Liver (tissue), 9 donors: ENCODE measurements around the gene SEMA5A. TPM values are rescaled to one million over a fixed set of nuclear protein-coding genes. Genes with fewer than 3 reads are reported as not detected.

Source experiments
- DNase-seq: peaks from one replicate; pipeline ENCODE4 v3.0.0-alpha.2; 2017; ENCODE audit warnings: low spot score
- H3K27ac ChIP-seq, 2 donors: one replicate each; pipeline ENCODE4 v1.7.0; 2013; ENCODE audit warnings: inconsistent platforms in 2 of 2, low read length in 2 of 2, control low read depth in 1 of 2, low read depth in 1 of 2, mild to moderate bottlenecking in 1 of 2
- H3K27me3 ChIP-seq, 4 donors: one replicate each; pipeline versions ENCODE4 v1.6.1 to v1.7.0; 2013; ENCODE audit warnings: low read length in 3 of 4, inconsistent platforms in 1 of 4, mild to moderate bottlenecking in 1 of 4, moderate library complexity in 1 of 4; ENCODE audit not compliant: control insufficient read depth in 4 of 4, insufficient read depth in 4 of 4
- H3K36me3 ChIP-seq, 4 donors: one replicate each; pipeline versions ENCODE4 v1.6.1 to v1.7.0; 2013; ENCODE audit warnings: low read length in 3 of 4, mild to moderate bottlenecking in 3 of 4, low read depth in 1 of 4, moderate library complexity in 1 of 4; ENCODE audit not compliant: control insufficient read depth in 4 of 4, insufficient read depth in 3 of 4
- H3K4me1 ChIP-seq, 4 donors: one replicate each; pipeline versions ENCODE4 v1.6.1 to v1.7.0; 2013; ENCODE audit warnings: low read length in 3 of 4, mild to moderate bottlenecking in 3 of 4, moderate library complexity in 1 of 4; ENCODE audit not compliant: control insufficient read depth in 4 of 4, insufficient read depth in 4 of 4
- H3K4me3 ChIP-seq, 3 donors: one replicate each; pipeline versions ENCODE4 v1.6.1 to v1.7.0; 2013; ENCODE audit warnings: low read length in 3 of 3, control low read depth in 1 of 3, low read depth in 1 of 3, mild to moderate bottlenecking in 1 of 3
- H3K9ac ChIP-seq, 2 donors: one replicate each; pipeline ENCODE4 v1.7.0; 2013; ENCODE audit warnings: low read length in 2 of 2, mild to moderate bottlenecking in 2 of 2, moderate library complexity in 2 of 2, control low read depth in 1 of 2, low read depth in 1 of 2
- H3K9me3 ChIP-seq, 4 donors: one replicate each; pipeline versions ENCODE4 v1.6.1 to v1.7.0; 2013; ENCODE audit warnings: low read length in 3 of 4; ENCODE audit not compliant: control insufficient read depth in 4 of 4
- EGR1 ChIP-seq, 2 donors: IDR thresholded peaks; 2 replicates each; pipeline ENCODE4 v1.6.1; 2016 to 2018; ENCODE audit warnings: antibody characterized with exemption in 2 of 2, low read depth in 2 of 2
- FOXA1 ChIP-seq: IDR thresholded peaks from 2 replicates; pipeline ENCODE4 v1.6.1; 2016; ENCODE audit warnings: antibody characterized with exemption
- FOXA2 ChIP-seq: IDR thresholded peaks from 2 replicates; pipeline ENCODE4 v1.6.1; 2016; ENCODE audit warnings: antibody characterized with exemption
- GABPA ChIP-seq, 2 donors: IDR thresholded peaks in 1 of 2; conservative IDR thresholded peaks in 1 of 2; 2 replicates each; pipeline ENCODE4 v1.6.1; 2016; ENCODE audit warnings: antibody characterized with exemption in 2 of 2, mild to moderate bottlenecking in 1 of 2, moderate library complexity in 1 of 2
- HNF4A ChIP-seq, 2 donors: conservative IDR thresholded peaks; 2 replicates each; pipeline ENCODE4 v1.6.1; 2016; ENCODE audit warnings: antibody characterized with exemption in 2 of 2, mild to moderate bottlenecking in 2 of 2
- HNF4G ChIP-seq: IDR thresholded peaks from 2 replicates; pipeline ENCODE4 v1.6.1; 2016; ENCODE audit warnings: antibody characterized with exemption
- RAD21 ChIP-seq, 2 donors: IDR thresholded peaks; 2 replicates each; pipeline ENCODE4 v1.6.1; 2016; ENCODE audit warnings: antibody characterized with exemption in 2 of 2, mild to moderate bottlenecking in 2 of 2
- RXRA ChIP-seq, 2 donors: IDR thresholded peaks; 2 replicates each; pipeline ENCODE4 v1.6.1; 2017 to 2018; ENCODE audit warnings: antibody characterized with exemption in 2 of 2, mild to moderate bottlenecking in 1 of 2
- TAF1 ChIP-seq: conservative IDR thresholded peaks from 2 replicates; pipeline ENCODE4 v1.6.1; 2016; ENCODE audit warnings: antibody characterized with exemption, mild to moderate bottlenecking
- YY1 ChIP-seq: IDR thresholded peaks from 2 replicates; pipeline ENCODE4 v1.6.1; 2016; ENCODE audit warnings: antibody characterized with exemption, mild to moderate bottlenecking
- WGBS: extraction: QIAGEN DNeasy Blood & Tissue Kit; methylation state at CpG from one replicate; pipeline ENCODE4 v1.1.7; 2013; 5-methylcytosine and 5-hydroxymethylcytosine counted together
- polyA plus RNA-seq, 2 donors: library from polyadenylated mRNA; stranded (reverse) in 1 of 2; unstranded in 1 of 2; fragments of 200-250 nt in 1 of 2; fragments of >200 nt in 1 of 2; fragmentation: Nextera tagmentation in 1 of 2; extraction: Ambion mirVana in 1 of 2; gene quantifications; one replicate each; pipeline versions ENCODE4 v1.2.1 to v1.2.3, GENCODE V29; 2013 to 2015
- total RNA-seq, 2 donors: library from RNA; depleted of rRNA; stranded (reverse); fragments of >200 nt; gene quantifications; one replicate each; pipeline ENCODE4 v1.2.3, GENCODE V29; 2014
- TF ChIP-seq, protein P1 (sequence below): IDR thresholded peaks from 2 replicates; pipeline ENCODE4 v1.6.1; 2016; ENCODE audit warnings: antibody characterized with exemption
- TF ChIP-seq, protein P2 (sequence below): fragments of 150-350 bp; IDR thresholded peaks from 2 replicates; pipeline ENCODE4 v1.5.1; 2017; ENCODE audit warnings: improper control_type of control experiment, low read depth, low read length; ENCODE audit not compliant: missing input control
- TF ChIP-seq, protein P3 (sequence below): IDR thresholded peaks from 2 replicates; pipeline ENCODE4 v1.6.1; 2016; ENCODE audit warnings: antibody characterized with exemption
- TF ChIP-seq, protein P4 (sequence below): IDR thresholded peaks from 2 replicates; pipeline ENCODE4 v1.6.1; 2016; ENCODE audit warnings: antibody characterized with exemption
- TF ChIP-seq, protein P5 (sequence below): IDR thresholded peaks from 2 replicates; pipeline ENCODE4 v1.6.1; 2016; ENCODE audit warnings: antibody characterized with exemption, mild to moderate bottlenecking
- donor health status: healthy.
- donor health status: healthy.
- donor health status: healthy.
- donor health status: healthy.
- donor health status: healthy.

The SEMA5A gene
- total and polyA plus RNA-seq, 4 donors = 1.1 to 5.8 (median 3.2) TPM

DNA sequence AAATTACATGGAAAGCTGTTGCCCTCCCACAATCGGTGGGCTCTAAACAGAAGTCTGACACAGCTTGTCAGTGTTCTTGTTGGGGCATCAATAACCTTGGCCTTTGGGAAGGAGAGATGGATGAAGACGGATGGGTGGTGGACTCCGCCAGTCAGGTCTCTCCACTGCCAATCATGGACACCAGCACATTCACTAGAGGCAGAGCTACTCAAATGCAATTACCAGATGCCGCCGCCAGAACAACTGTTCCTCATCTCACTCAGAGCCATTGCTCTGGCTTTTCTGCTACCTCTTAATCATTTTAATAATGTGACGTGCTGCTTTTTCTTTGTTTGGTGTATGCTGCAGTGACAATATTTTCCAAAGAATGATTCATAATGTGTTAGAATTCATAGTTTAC is 27.9 kb upstream of the SEMA5A start (continued):
- TF ChIP-seq RXRA (IDR thresholded peaks at IDR 0.05) (no peak), HNF4G (no peak), RAD21 (IDR thresholded peaks at IDR 0.05) (no peak), EGR1 (IDR thresholded peaks at IDR 0.05; ENCODE audit: low read depth in 2 of 2) (no peak), HNF4A (conservative IDR thresholded peaks at IDR 0.05) (no peak)
- TF ChIP-seq, protein P1, sequence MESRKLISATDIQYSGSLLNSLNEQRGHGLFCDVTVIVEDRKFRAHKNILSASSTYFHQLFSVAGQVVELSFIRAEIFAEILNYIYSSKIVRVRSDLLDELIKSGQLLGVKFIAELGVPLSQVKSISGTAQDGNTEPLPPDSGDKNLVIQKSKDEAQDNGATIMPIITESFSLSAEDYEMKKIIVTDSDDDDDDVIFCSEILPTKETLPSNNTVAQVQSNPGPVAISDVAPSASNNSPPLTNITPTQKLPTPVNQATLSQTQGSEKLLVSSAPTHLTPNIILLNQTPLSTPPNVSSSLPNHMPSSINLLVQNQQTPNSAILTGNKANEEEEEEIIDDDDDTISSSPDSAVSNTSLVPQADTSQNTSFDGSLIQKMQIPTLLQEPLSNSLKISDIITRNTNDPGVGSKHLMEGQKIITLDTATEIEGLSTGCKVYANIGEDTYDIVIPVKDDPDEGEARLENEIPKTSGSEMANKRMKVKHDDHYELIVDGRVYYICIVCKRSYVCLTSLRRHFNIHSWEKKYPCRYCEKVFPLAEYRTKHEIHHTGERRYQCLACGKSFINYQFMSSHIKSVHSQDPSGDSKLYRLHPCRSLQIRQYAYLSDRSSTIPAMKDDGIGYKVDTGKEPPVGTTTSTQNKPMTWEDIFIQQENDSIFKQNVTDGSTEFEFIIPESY = no peak

DNA sequence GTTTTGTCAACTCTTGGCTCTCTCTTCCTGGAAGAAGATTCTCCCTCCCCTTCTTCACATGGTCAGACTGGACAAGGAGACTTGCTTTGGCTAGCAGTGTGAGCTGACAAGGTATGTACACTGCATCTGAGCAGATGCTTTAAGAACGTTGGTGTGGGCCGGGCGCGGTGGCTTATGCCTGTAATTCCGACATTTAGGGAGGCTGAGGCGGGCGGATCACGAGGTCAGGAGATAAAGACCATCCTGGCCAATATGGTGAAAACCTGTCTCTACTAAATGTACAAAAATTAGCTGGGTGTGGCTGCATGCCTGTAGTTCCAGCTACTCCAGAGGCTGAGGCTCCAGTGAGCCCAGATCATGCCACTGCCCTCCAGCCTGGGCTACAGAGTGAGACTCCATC is 26.4 kb upstream of the SEMA5A start:
- H3K9me3 ChIP-seq = no peaks in the 10 kb centered on the region
- H3K9ac ChIP-seq = no peak overlapping the region
- H3K36me3 ChIP-seq = no peaks in the 10 kb centered on the region
- no peak overlapping the region for H3K27ac ChIP-seq
- H3K4me1 ChIP-seq = no peaks in the 10 kb centered on the region
- TF ChIP-seq FOXA1 (no peak), EGR1 (IDR thresholded peaks at IDR 0.05; ENCODE audit: low read depth in 2 of 2) (no peak), RAD21 (IDR thresholded peaks at IDR 0.05) (no peak), YY1 (no peak)
- TF ChIP-seq, protein P2, sequence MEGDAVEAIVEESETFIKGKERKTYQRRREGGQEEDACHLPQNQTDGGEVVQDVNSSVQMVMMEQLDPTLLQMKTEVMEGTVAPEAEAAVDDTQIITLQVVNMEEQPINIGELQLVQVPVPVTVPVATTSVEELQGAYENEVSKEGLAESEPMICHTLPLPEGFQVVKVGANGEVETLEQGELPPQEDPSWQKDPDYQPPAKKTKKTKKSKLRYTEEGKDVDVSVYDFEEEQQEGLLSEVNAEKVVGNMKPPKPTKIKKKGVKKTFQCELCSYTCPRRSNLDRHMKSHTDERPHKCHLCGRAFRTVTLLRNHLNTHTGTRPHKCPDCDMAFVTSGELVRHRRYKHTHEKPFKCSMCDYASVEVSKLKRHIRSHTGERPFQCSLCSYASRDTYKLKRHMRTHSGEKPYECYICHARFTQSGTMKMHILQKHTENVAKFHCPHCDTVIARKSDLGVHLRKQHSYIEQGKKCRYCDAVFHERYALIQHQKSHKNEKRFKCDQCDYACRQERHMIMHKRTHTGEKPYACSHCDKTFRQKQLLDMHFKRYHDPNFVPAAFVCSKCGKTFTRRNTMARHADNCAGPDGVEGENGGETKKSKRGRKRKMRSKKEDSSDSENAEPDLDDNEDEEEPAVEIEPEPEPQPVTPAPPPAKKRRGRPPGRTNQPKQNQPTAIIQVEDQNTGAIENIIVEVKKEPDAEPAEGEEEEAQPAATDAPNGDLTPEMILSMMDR = no peak
- TF ChIP-seq, protein P3, sequence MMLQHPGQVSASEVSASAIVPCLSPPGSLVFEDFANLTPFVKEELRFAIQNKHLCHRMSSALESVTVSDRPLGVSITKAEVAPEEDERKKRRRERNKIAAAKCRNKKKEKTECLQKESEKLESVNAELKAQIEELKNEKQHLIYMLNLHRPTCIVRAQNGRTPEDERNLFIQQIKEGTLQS = no peak
- TF ChIP-seq, protein P1 = no peak
- no peaks in the 10 kb centered on the region for H3K27me3 ChIP-seq
- no peak for DNase-seq
- 91% methylated on average over 8 of the region's 8 CpGs for WGBS
- H3K4me3 ChIP-seq = no peak overlapping the region

DNA sequence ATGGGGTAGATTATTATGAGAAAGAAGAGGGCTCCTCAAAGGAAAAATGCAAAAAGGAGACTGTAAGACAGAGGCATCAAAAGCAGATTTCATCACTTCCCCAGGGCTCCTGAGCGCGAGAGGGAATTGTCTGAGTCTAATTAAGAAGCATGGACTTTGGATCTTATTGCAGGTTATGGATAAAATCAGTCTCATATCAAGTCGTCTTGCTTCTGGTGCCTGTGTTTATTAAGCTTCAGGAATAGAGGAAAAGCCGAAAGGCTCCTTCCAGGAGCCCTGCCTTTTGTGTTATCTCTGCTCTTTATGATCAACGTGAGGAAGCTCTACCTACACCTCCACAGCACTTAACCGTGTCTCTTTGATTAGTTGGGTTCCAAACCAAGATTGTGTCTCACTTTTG is 25.0 kb upstream of the SEMA5A start:
- H3K9ac ChIP-seq = no peak overlapping the region
- no peaks in the 10 kb centered on the region for H3K4me1 ChIP-seq
- H3K27ac ChIP-seq = no peak overlapping the region
- no peak for DNase-seq
- no peaks in the 10 kb centered on the region for H3K9me3 ChIP-seq
- H3K36me3 ChIP-seq = no peaks in the 10 kb centered on the region
- WGBS = 81% methylated on average over 6 of the region's 6 CpGs
- H3K27me3 ChIP-seq = no peaks in the 10 kb centered on the region
- no peak overlapping the region for H3K4me3 ChIP-seq
- TF ChIP-seq, protein P3 = no peak
- TF ChIP-seq RXRA (IDR thresholded peaks at IDR 0.05) (no peak), GABPA (IDR thresholded peaks at IDR 0.05 in 1 of 2, conservative IDR thresholded peaks at IDR 0.05 in 1 of 2) (no peak), EGR1 (IDR thresholded peaks at IDR 0.05; ENCODE audit: low read depth in 2 of 2) (no peak), FOXA1 (no peak), HNF4A (conservative IDR thresholded peaks at IDR 0.05) (no peak), FOXA2 (no peak), TAF1 (no peak)
- TF ChIP-seq, protein P4, sequence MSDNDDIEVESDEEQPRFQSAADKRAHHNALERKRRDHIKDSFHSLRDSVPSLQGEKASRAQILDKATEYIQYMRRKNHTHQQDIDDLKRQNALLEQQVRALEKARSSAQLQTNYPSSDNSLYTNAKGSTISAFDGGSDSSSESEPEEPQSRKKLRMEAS = no peak
- TF ChIP-seq, protein P1 = no peak
- TF ChIP-seq, protein P5, sequence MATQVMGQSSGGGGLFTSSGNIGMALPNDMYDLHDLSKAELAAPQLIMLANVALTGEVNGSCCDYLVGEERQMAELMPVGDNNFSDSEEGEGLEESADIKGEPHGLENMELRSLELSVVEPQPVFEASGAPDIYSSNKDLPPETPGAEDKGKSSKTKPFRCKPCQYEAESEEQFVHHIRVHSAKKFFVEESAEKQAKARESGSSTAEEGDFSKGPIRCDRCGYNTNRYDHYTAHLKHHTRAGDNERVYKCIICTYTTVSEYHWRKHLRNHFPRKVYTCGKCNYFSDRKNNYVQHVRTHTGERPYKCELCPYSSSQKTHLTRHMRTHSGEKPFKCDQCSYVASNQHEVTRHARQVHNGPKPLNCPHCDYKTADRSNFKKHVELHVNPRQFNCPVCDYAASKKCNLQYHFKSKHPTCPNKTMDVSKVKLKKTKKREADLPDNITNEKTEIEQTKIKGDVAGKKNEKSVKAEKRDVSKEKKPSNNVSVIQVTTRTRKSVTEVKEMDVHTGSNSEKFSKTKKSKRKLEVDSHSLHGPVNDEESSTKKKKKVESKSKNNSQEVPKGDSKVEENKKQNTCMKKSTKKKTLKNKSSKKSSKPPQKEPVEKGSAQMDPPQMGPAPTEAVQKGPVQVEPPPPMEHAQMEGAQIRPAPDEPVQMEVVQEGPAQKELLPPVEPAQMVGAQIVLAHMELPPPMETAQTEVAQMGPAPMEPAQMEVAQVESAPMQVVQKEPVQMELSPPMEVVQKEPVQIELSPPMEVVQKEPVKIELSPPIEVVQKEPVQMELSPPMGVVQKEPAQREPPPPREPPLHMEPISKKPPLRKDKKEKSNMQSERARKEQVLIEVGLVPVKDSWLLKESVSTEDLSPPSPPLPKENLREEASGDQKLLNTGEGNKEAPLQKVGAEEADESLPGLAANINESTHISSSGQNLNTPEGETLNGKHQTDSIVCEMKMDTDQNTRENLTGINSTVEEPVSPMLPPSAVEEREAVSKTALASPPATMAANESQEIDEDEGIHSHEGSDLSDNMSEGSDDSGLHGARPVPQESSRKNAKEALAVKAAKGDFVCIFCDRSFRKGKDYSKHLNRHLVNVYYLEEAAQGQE = no peak
